Adrenal gland (tissue), 5 donors: ENCODE measurements around the gene STK32C.

Experiments used
- CTCF ChIP-seq, 6 experiments: fragments of 450-650 bp in 4 of 6; fragments of 200-600 bp in 2 of 6; sonication (generic) in 1 of 6; IDR thresholded peaks; 1 replicate in 5 of 6; 2 replicates in 1 of 6; pipeline versions ENCODE4 v1.5.1 to v1.8.0; 2016 to 2021; ENCODE audit warnings: antibody characterized with exemption in 6 of 6, mild to moderate bottlenecking in 2 of 6, moderate library complexity in 1 of 6
- POLR2A ChIP-seq, 2 donors: fragments of 450-650 bp; IDR thresholded peaks; one replicate each; pipeline ENCODE4 v1.6.1; 2017; ENCODE audit warnings: antibody characterized with exemption in 2 of 2, mild to moderate bottlenecking in 2 of 2, moderate library complexity in 1 of 2
- donor health status: DM: no; HTN: no; CAD: no.

- no peak for TF ChIP-seq CTCF (IDR thresholded peaks at IDR 0.05)
- TF ChIP-seq POLR2A (IDR thresholded peaks at IDR 0.05): no peak
Measured at GRCh38 chr10:132300582-132300981, 7.2 kb downstream of the STK32C start.
